SU-DHL-6 (cell line): ENCODE measurements around the gene MYO7A.

Experiments used
- H2AFZ ChIP-seq: fragments of 200-600 bp; sonication (generic); 2 replicates; pipeline ENCODE4 v1.6.1; 2014; ENCODE audit warnings: low read depth, mild to moderate bottlenecking, moderate library complexity, mixed read lengths, antibody characterized with exemption, low read length; ENCODE audit not compliant: severe bottlenecking
- H3F3A ChIP-seq: fragments of 200-600 bp; shearing (Covaris generic); 2 replicates; pipeline ENCODE4 v1.6.0; 2016; ENCODE audit warnings: antibody characterized with exemption, mild to moderate bottlenecking; ENCODE audit not compliant: insufficient read depth
- H3K27ac ChIP-seq: fragments of 200-600 bp; sonication (generic); 2 replicates; pipeline ENCODE4 v1.5.1; 2016; ENCODE audit warnings: low read depth, mild to moderate bottlenecking, low read length, moderate library complexity, mixed read lengths
- H3K27me3 ChIP-seq: fragments of 200-600 bp; sonication (generic), shearing (Covaris generic); 2 replicates; pipeline ENCODE4 v1.6.0; 2014; ENCODE audit warnings: mild to moderate bottlenecking, low read length
- H3K36me3 ChIP-seq: fragments of 200-600 bp; sonication (generic); 2 replicates; pipeline ENCODE4 v1.6.1; 2014; ENCODE audit warnings: mild to moderate bottlenecking, low read length, mixed read lengths
- H3K4me2 ChIP-seq: fragments of 300-600, 200-600 bp; shearing (Covaris generic), sonication (generic); 2 replicates; pipeline ENCODE4 v1.6.0; 2014; ENCODE audit warnings: low read length, low read depth, mild to moderate bottlenecking; ENCODE audit not compliant: poor library complexity, severe bottlenecking
- H3K4me3 ChIP-seq: fragments of 200-600 bp; sonication (generic); 2 replicates; pipeline ENCODE4 v1.5.1; 2014; ENCODE audit warnings: antibody characterized with exemption, low read length, mild to moderate bottlenecking, mixed read lengths; ENCODE audit not compliant: insufficient read depth, poor library complexity, severe bottlenecking
- H3K79me2 ChIP-seq: fragments of 200-600 bp; sonication (generic); 2 replicates; pipeline ENCODE4 v1.6.1; 2014; ENCODE audit warnings: mild to moderate bottlenecking, low read length, moderate library complexity; ENCODE audit not compliant: insufficient read depth
- H3K9ac ChIP-seq: fragments of 200-600 bp; sonication (generic); 2 replicates; pipeline ENCODE4 v1.7.0; 2014; ENCODE audit warnings: mild to moderate bottlenecking, low read length
- H3K9me2 ChIP-seq: fragments of 200-600 bp; sonication (generic); replicated peaks from 2 replicates; pipeline ENCODE4 v1.6.1; 2014; ENCODE audit warnings: low read length; ENCODE audit not compliant: insufficient read depth
- H3K9me3 ChIP-seq: fragments of 200-600 bp; sonication (generic); 2 replicates; pipeline ENCODE4 v1.6.1; 2014; ENCODE audit warnings: low read length, mixed read lengths; ENCODE audit not compliant: insufficient read depth
- H4K20me1 ChIP-seq: fragments of 200-600 bp; sonication (generic); 2 replicates; pipeline ENCODE4 v1.6.1; 2014; ENCODE audit warnings: low read depth, mild to moderate bottlenecking, antibody characterized with exemption, low read length, moderate library complexity, mixed read lengths
- EZH2phosphoT487 ChIP-seq: fragments of 200-600 bp; sonication (generic), shearing (Covaris generic); conservative IDR thresholded peaks from 2 replicates; pipeline ENCODE4 v1.6.1; 2018; ENCODE audit warnings: mild to moderate bottlenecking, antibody characterized with exemption, low read length, moderate library complexity, mixed read lengths
- TF ChIP-seq, protein P1 (sequence below): fragments of 200-600 bp; sonication (generic); IDR thresholded peaks from one replicate; pipeline ENCODE4 v1.5.1; 2017; ENCODE audit warnings: antibody characterized with exemption, mild to moderate bottlenecking, low read length, moderate library complexity; ENCODE audit not compliant: insufficient read depth, poor library complexity, severe bottlenecking

Gene MYO7A

GRCh38 chr11:77188633-77189491, 60.8 kb downstream of the MYO7A start:
- Histone ChIP-seq H3K9me3 (no peaks in the 10 kb centered on the region), H3K4me2 (no peak overlapping the region), H3K79me2 (no peaks in the 10 kb centered on the region), H3K9ac (no peak overlapping the region), H4K20me1 (no peaks in the 10 kb centered on the region), H3K36me3 (no peaks in the 10 kb centered on the region), H3F3A (no peaks in the 10 kb centered on the region), H3K27me3 (no peaks in the 10 kb centered on the region), H3K4me3 (no peak overlapping the region), H3K27ac (no peak overlapping the region), H2AFZ (no peak overlapping the region), H3K9me2 (no peaks in the 10 kb centered on the region)
- TF ChIP-seq, protein P1, sequence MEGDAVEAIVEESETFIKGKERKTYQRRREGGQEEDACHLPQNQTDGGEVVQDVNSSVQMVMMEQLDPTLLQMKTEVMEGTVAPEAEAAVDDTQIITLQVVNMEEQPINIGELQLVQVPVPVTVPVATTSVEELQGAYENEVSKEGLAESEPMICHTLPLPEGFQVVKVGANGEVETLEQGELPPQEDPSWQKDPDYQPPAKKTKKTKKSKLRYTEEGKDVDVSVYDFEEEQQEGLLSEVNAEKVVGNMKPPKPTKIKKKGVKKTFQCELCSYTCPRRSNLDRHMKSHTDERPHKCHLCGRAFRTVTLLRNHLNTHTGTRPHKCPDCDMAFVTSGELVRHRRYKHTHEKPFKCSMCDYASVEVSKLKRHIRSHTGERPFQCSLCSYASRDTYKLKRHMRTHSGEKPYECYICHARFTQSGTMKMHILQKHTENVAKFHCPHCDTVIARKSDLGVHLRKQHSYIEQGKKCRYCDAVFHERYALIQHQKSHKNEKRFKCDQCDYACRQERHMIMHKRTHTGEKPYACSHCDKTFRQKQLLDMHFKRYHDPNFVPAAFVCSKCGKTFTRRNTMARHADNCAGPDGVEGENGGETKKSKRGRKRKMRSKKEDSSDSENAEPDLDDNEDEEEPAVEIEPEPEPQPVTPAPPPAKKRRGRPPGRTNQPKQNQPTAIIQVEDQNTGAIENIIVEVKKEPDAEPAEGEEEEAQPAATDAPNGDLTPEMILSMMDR = no peak

DNA sequence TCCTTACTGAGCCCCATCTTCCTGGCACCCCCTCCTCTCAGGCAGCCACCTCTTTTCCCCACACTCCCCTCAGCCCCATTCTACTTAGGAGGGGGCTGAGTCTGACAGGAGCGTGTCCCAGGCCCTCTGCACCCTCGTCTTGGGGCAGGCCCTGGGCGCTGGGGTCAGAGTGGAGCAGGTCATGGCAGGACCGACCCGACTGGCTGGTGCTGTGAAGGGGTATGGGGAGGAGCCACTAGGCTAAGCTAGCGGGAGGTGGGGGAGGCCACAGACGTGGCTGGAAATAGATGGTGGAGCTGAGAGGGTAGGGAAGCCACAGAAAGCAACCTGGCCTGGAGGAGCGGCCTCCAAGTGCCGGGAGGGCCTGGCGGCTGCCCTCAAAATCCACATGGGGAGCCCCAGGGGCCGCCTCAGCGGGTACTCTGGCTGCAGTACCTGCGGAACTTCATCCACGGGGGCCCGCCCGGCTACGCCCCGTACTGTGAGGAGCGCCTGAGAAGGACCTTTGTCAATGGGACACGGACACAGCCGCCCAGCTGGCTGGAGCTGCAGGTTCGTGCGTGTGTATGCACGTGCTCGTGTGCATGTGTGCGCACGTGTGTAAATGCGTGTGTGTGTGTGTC, 61.7 kb downstream of the MYO7A start:
- Histone ChIP-seq H4K20me1 (no peaks in the 10 kb centered on the region), H3K4me3 (no peak overlapping the region), H3K27ac (no peak overlapping the region), H3K9ac (no peak overlapping the region), H3K9me3 (no peaks in the 10 kb centered on the region), H3K4me2 (no peak overlapping the region), H3K27me3 (no peaks in the 10 kb centered on the region), H2AFZ (no peak overlapping the region), H3K36me3 (no peaks in the 10 kb centered on the region), H3K79me2 (no peaks in the 10 kb centered on the region), H3F3A (no peaks in the 10 kb centered on the region), H3K9me2 (no peaks in the 10 kb centered on the region)
- TF ChIP-seq, protein P1 = no peak
- no peak for TF ChIP-seq EZH2phosphoT487

GRCh38 chr11:77190331-77191075, 62.5 kb downstream of the MYO7A start:
- no peak overlapping the region for H3K4me3 ChIP-seq
- H3K27ac ChIP-seq = no peak overlapping the region
- no peaks in the 10 kb centered on the region for H3K36me3 ChIP-seq
- no peaks in the 10 kb centered on the region for H3F3A ChIP-seq
- no peak overlapping the region for H3K9ac ChIP-seq
- H3K27me3 ChIP-seq = no peaks in the 10 kb centered on the region
- H4K20me1 ChIP-seq = no peaks in the 10 kb centered on the region
- H3K9me3 ChIP-seq = no peaks in the 10 kb centered on the region
- no peaks in the 10 kb centered on the region for H3K9me2 ChIP-seq
- TF ChIP-seq, protein P1 = no peak
- TF ChIP-seq EZH2phosphoT487 = no peak
- no peak overlapping the region for H2AFZ ChIP-seq
- no peaks in the 10 kb centered on the region for H3K79me2 ChIP-seq
- H3K4me2 ChIP-seq = no peak overlapping the region
